HG03139 (cell line): ENCODE results near the gene PLXNC1.
A peak's percentile ranks its signal among the peaks of the same experiment; 100 is the strongest.

Experiments
- ATAC-seq: cut with Tn5 transposase; IDR thresholded peaks from one replicate; pipeline ENCODE4 v1.9.1; 2021; ENCODE audit not compliant: unreplicated experiment

The PLXNC1 gene

GRCh38 chr12:94229902-94230301 is 81.5 kb downstream of the PLXNC1 start:
- ATAC-seq: no peak

- peak; percentile 57 for ATAC-seq
These were observed 82.1 kb downstream of the PLXNC1 start for GRCh38 chr12:94230357-94230905.

- no peak for ATAC-seq
These were observed 83.3 kb downstream of the PLXNC1 start for GRCh38 chr12:94231709-94232108.

- ATAC-seq: no peak
These were observed 87.5 kb downstream of the PLXNC1 start for GRCh38 chr12:94235848-94236247.

GRCh38 chr12:94239332-94239993 is 91.1 kb downstream of the PLXNC1 start:
- ATAC-seq: no peak

GRCh38 chr12:94240171-94240570 is 91.8 kb downstream of the PLXNC1 start:
- peak; percentile 71 for ATAC-seq

- no peak for ATAC-seq
These were observed 94.5 kb downstream of the PLXNC1 start for GRCh38 chr12:94242901-94243300.

- peak; percentile 67 for ATAC-seq
These were observed 96.1 kb downstream of the PLXNC1 start for GRCh38 chr12:94244165-94245133.

- ATAC-seq: no peak
These were observed 97.4 kb downstream of the PLXNC1 start for GRCh38 chr12:94245631-94246383.

GRCh38 chr12:94247246-94247645 is 98.9 kb downstream of the PLXNC1 start:
- no peak for ATAC-seq

GRCh38 chr12:94248582-94248981 is 100.2 kb downstream of the PLXNC1 start:
- no peak for ATAC-seq

GRCh38 chr12:94250130-94250529 is 101.8 kb downstream of the PLXNC1 start:
- no peak for ATAC-seq

- ATAC-seq: no peak
These were observed 105.9 kb downstream of the PLXNC1 start for GRCh38 chr12:94254270-94254669.

GRCh38 chr12:94255006-94255405 is 106.6 kb downstream of the PLXNC1 start:
- ATAC-seq: no peak

GRCh38 chr12:94255428-94255827 is 107.1 kb downstream of the PLXNC1 start:
- no peak for ATAC-seq

GRCh38 chr12:94258593-94258992 is 110.2 kb downstream of the PLXNC1 start:
- ATAC-seq: no peak

- ATAC-seq: no peak
These were observed 111.6 kb downstream of the PLXNC1 start for GRCh38 chr12:94260017-94260416.

GRCh38 chr12:94260717-94261116 is 112.3 kb downstream of the PLXNC1 start:
- ATAC-seq: no peak

GRCh38 chr12:94261119-94261518 is 112.7 kb downstream of the PLXNC1 start:
- ATAC-seq: no peak

GRCh38 chr12:94261786-94262185 is 113.4 kb downstream of the PLXNC1 start:
- ATAC-seq: no peak
